Left renal cortex interstitium (tissue), 4 donors: ENCODE results near the gene WNK4. TPM values are rescaled to one million over a fixed set of nuclear protein-coding genes. Genes with fewer than 3 reads are reported as not detected.

Experiments
- DNase-seq, 4 donors: peaks; one replicate each; pipeline ENCODE4 v3.0.0-alpha.2; 2013; ENCODE audit warnings: low read depth in 4 of 4, low spot score in 2 of 4, missing footprints in 1 of 4
- polyA plus RNA-seq, 4 donors: library from polyadenylated mRNA; unstranded; fragments of 120-200 nt; gene quantifications; one replicate each; pipeline ENCODE4 v1.2.1, GENCODE V29; 2013; ENCODE audit not compliant: insufficient read length in 4 of 4

Gene WNK4
- polyA plus RNA-seq, 4 donors: 11.2 to 17.9 (median 12.7) TPM

DNA sequence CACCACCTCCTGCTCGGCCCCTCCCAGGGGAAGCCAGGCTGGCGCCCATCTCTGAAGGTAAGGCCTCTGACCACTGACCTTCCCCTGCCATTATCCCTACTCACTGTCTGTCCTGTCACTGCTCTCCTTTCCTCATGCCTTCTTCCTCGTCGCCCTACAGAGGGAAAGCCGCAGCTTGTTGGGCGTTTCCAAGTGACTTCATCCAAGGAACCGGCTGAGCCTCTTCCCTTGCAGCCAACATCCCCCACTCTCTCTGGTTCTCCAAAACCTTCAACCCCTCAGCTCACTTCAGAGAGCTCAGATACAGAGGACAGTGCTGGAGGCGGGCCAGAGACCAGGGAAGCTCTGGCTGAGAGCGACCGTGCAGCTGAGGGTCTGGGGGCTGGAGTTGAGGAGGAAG, 15.1 kb downstream of the WNK4 start:
- DNase-seq: no peak

DNA sequence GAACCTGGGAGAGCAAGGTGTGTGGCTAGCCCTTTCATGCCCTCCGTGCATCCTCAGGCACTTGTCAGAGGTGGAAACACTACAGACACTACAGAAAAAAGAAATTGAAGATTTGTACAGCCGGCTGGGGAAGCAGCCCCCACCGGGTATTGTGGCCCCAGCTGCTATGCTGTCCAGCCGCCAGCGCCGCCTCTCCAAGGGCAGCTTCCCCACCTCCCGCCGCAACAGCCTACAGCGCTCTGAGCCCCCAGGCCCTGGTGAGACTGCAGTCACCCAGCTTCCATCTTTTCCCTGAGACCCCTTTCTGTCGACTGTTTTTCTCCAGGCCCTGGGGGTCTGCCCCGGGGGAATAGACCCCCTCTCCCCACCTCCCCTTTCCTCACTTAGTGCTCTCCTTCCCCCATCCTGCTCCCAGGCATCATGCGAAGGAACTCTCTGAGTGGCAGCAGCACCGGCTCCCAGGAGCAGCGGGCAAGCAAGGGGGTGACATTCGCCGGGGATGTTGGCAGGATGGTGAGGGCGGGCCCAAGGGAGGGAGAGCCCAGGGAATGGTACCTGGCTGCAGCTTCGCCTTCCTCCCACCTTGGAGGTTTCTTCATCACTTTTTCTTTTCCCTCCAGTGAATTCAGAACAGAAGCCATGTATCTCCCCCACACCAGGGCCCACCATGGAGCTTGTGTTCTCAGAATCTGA, 15.8 kb downstream of the WNK4 start:
- DNase-seq: no peak

DNA sequence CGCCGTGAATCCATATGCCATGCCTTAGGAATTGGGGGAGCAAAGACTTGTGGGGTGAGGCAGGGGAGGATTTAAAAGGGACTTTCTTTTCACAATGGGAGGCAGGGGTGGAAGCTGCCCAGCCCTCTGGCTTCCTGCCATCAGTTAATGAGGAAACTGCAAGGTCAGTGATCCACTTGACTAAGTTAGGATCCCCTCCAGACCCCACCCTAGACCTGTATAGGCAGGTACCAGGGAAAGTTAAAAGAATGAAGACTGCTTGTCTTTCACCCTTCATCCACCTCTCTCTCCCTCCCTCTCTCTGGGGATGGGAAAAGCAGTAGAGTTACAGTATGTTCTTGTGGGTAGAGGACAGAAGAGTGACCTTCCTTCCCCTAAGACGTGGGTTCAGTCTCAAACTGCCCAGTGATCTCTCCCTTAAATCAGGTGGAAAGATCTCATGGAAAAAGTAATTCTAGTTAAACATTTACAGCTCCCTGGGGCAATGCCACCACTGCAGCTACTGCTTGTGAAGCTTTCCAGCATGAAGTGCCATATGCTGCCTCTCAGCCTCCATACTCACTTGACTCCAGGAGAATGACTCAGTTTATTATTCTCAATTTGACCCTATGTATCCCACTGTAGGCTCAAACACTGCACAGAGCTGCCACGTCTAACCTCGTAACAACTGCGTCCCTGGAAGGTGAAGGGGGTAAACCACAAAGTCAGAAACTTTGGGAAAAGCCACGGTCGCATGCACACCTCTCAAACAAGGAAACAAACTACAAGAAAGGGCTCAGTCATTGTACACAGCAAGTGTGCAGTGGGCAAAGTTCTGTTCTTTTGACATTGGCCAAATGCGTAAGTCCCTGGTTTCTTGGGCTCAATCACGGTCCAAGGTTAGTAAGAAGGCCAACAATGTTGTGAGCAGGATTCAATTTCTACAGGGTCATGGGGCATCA, 16.9 kb downstream of the WNK4 start:
- DNase-seq: no peak

DNA sequence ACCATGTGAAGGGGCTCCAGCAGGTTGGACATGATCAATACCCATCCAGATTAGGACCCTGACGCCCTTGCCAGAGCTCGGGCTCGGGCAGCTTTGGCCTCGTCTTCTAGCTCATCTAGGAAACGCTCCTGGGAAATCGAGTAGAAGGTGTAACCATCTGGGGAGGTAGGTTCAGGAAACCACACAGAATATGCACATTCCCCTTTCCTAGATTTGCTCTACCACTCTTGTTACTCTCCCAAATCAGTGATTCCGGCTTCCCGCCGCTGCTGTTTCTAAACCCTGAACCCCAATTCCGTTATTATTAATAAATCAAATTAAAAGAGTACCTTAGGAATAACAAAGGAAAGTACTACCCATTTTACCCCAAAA, 17.6 kb downstream of the WNK4 start:
- DNase-seq: no peak

DNA sequence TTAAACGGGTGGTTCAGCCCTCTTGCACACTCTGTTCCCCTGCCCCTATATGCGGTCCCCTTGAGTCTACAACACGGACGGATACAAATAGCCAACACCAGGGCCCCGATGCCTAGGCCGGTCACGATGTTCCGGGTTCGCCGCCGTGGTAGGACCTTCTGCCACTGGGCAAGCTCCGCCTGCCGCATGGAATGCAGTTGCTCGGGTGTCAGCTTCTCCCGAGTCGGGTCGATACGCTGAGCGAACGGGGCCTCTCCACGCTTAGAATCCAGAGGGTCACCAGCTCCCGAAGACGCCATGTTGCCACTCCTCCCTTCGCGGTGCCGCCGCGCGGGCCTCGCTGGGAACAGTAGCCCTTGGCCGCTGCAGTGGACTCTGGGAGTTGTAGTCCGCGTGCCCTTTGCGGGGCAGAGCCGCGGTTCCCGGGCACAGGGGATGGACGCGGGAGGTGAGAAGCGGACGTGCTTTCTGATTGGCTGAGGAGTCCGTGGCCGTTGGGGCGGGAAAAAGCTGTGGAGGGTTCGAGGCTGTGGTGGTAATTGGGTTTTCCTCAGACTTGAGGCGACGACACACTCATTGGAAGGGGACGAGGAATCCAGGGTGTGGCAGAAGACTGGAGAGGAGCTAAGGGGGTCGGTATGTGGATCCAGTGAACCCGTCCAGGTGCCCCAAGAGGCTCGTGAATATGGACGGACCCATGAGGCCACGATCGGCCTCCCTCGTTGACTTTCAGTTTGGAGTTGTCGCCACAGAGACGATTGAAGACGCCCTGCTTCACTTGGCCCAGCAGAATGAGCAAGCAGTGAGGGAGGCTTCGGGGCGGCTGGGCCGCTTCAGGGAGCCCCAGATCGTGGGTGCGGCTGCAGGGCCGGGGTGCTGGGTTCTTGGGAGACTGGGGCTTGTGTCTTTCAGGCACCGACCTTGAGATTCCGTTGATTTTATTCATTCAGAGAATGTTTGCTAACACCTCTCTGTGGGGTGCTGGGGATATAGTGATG, 18.3 kb downstream of the WNK4 start, which contains the start of the genes CNTD1 and COA3:
Gene CNTD1 (plus strand): TSS at position 479 of the 998 bp plus-strand sequence. CDS start 207 bp downstream, at position 686.
Gene COA3 (minus strand): TSS at position 322 of the 998 bp plus-strand sequence. CDS start 23 bp downstream, at position 299.
- DNase-seq: peak in 2 of 4 donors; percentile 80 to 82

DNA sequence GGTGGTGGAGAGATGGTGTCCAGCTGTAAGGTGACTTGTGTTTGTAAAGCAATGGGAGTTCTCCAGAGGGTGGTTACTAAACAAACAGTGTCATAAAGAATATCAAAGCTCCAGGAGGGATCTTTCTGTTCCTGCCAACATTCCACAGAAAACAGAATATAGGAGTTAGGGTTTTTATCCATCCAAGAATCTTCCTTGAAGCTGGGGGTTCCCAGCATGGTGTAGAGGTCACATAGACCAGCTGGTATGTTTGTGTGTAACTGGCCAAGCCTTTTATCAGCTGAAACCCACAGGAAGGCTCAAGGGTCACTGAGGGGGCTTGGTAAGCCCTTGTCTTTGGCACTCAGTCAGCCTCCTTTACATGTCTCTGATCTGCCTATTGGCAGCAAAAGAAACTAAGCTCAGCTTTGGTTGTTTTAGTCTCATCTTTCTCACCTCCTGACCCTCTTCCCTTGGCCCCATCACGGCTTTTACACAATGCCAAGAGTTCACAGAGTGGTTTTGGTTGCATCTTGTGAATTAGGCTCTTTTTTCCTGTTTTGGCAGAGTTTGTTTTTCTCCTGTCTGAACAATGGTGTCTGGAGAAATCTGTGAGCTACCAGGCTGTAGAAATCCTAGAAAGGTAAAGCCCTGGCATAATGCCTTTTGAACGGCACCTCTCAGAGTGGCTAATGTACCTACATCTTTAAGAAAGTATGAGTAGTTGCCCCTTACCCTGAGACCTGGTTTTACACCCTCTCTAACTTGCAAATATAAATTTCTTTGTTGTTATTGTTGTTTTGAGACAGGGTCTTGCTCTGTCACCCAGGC, 22.9 kb downstream of the WNK4 start:
- DNase-seq: no peak

DNA sequence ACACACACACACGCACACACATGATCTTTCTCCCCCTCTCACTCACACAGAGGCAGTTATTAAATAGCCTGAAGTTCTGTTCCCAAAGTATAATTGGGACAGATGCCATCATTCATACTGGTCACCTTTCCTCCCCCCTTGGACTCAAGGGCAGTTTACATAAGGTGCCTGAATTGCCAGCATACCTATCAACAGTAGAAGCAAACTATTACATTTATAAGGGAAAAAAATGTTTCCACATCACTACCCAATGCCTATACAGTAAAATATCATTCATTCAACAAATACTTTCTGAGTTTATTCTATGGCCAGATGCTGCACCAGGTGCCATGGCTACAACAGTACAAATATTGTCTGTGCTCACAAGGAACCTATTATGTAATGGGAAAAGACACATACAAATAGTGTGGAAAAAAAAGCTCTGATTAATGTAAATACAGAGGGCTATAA, 24.5 kb downstream of the WNK4 start:
- DNase-seq: no peak

DNA sequence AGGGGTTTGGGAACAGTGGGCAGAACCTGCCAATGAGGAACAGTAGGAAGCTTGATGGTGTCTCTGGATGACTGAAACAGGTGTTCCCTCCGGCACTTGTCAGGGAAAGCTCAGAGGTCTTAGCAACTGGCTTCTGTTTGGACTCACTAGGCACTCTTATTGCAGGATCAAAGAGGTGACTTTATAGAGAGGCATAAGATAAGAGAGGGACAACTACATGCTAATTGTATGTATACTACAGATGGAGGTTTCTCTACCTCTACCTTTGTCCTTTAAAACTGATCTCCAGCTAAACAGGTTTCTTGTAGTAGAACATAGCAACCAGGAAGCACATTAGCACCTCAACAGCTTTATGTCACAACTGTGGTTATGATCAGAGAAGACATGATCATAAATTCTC, 25.8 kb downstream of the WNK4 start:
- no peak for DNase-seq

DNA sequence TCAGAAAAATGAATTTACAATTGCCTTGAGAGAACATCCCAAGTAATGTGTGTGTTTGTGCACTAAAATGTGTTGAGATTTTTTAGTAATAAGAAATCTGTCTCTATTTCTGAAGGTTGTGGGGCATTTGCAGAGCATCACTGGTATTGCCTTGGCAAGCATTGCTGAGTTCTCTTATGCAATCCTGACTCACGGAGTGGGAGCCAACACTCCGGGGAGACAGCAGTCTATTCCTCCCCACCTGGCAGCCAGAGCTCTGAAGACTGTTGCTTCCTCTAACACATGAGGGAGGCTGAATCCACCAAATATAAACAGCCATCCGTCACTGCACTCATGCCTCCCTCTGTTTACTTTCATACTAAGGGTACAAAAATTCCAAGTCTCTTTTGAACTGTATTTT, 28.8 kb downstream of the WNK4 start:
- DNase-seq: no peak

DNA sequence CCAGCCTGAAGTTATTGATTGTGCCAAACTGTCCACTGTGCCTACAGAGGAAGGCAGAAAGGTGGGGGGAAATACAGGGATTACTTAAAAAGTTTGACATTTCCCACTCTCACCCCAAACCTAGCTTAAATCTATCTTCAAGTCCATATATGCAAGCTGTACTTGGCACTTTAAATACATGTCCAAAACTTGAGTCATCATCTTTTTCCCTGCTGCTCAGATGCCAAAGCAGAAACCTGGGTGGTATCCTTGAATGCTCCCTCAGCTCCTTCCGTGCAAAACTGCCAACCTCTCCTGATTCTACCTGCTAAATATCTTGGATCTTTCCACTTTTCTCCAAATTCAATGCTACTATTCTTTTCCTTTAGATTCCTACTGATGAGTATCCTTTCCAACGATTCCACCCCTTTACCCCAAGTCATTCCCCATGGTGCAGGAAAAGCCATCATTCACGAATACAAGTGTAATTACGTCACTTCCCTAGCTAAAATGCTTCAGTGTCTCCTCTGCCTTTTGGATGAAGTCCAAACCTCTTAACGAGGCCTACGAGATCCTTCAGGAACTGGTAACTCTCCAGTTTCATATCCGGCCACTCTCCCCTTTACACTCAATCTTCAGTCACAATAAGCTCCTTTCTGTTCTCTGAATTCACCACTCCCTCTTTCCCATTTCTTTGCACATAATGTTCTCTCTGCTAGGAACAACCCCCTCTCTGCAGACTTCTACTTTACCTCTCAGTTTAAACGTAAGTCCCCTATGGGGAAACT, 34.4 kb downstream of the WNK4 start:
- DNase-seq: no peak

DNA sequence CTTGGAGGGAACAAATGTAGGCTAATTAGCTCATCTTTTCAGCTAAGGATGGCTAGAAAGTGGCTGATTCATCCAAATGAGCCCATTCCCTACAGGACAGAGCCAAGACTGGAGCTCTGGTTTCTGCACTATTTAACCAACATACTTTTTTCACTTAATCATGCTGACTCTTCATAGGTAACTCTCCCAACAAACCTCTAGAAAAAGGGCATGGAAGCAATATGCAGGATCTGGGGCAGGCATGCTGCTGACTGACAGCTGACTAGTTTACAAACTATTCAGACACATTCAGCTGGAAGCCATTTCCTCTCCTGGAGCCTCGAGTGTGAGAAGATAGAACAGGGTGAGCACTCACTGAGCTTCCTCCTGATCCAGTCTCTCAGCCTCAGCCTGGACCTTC, 37.5 kb downstream of the WNK4 start:
- no peak for DNase-seq

DNA sequence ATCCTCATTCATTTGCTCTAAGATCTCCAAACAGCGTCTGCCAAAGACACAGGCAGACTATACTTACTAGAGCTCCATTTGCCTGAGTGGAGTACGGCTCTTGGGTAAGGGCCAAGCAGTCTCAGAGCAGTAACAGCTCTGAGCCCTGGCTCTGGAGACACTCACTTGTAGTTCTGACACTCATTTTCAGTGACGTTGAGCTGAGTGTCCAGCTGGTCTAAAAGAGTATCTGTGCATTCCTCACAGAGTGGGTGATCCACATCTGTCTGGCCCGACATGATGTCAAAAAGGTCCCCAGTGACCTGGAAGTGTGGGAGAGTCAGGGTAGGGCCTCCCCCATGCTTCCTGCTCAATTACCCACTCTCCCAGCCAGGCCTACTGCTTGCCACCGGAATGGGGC, 38.0 kb downstream of the WNK4 start:
- DNase-seq: no peak

DNA sequence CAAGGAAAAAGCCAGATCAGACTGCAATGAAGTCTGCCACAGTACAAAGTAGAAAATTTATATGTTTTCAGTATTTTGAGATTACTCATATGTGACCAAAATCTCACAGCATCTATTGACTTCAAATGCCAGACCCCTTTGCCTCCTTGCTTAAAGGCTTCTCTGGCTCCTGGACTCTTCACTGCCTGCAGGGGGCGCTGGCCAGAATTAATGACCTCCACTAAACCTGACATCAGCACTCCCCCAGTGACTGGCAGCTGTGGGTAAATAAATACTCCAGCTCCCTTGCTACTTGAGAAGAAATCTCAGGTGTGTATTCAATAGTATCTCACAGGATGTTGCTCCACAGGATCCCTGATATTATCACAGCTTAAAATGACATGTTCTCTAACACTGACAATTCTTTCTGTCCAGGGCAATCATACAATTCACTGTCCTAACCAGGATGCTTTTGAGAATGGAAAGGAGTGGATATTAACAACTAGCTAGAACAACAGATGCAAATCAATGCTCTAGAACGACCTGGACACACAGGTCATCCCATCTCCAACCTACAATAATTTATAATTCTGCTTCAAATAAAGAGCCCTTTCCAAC, 39.6 kb downstream of the WNK4 start:
- DNase-seq: no peak

DNA sequence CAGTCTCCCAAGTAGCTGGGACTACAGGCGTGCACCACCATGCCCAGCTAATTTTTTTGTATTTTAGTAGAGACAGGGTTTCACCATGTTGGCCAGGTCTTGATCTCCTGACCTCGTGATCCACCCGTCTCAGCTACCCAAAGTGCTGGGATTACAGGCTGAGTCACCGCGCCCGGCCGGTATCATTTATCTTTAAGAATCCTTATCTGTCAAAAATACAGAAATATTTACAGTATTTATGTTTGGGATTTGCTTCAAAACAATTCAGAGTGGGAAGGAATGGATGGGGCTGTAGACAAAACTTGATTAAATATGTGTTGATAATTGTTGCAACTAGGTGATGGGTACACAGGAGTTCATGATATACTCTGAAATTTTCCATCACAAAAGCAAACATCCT, 40.8 kb downstream of the WNK4 start:
- DNase-seq: no peak

DNA sequence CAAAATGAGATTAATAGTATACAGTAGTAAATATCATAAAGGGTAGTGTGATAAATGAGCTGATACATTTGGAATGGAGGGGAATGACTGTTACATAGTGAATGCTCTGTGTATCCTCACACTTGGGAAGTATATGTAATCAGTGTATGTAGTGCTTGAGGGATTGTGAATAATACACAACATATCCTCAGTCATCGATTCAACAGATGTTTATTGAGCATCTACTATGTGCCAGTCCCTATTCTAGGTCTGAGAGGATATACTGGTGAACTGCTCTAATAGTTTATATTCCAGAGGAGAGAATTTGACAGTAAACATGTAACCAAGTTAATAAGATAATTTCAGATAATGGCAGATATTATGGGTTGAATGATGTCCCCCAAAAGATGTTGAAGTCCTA, 47.1 kb downstream of the WNK4 start:
- DNase-seq: no peak

DNA sequence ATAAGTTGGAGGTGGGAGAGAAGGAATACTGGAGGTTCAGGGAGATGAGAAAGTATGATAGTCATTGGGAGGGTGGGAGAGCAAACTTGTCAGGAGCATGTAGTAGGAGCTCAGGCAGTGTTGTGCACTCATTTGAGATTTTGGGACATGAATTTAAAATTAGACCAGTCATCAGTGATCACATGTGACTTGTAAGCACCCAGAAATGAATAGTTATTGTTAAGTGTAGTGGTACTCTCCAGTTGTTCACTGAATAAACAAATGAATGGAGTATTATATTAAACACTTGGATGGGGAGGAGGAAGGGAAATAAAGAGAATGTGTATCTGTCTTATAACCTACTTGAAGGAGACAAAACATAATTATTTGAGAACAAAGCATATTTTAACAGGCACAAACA, 50.6 kb downstream of the WNK4 start:
- DNase-seq: no peak

DNA sequence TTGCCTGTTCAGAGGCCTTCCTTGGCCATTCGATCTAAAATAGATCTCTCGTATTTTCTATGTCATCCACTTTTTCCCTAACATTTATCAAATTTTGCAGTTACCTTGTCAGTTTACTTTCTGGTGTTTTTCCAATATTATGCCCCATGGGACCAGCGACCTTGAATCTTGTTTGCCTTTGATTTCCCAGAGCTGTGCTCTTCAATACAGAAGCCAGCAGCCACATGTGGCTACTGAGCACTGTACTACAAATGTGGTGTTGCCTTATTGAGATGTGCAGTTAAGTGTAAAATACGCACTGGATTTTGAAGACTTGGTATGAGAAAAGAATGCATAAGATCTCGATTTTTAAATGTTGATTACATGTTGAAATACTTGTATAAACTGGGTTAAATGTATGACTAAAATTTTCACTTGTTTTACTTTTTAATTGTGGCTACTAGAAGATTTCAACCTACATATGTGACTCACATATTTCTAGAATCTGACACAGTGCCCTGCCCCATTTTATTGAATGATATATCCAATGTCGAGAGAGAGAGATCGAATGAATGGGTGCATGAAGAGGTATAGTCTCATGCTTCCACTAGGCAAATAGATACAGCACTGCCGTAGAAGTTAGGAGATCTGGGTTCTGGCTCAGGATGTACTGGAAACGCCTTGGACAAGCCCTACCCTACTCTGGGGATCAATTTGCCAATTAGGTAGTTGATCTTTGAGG, 52.0 kb downstream of the WNK4 start:
- DNase-seq: no peak
